ENCODE data around the gene ADGRV1.

The ADGRV1 gene

GRCh38 chr5:91026466-91026865 is 467.9 kb downstream of the ADGRV1 start:
- no peak for DNase-seq (ENCODE audit: low read depth)
- in situ Hi-C loops (cut with HindIII; ENCODE audit: low sequenced_read_pairs): loop anchor here (5.0 kb wide), 1 partner anchor 51 kb away; no protein-coding TSS in a partner anchor
- no peak for TF ChIP-seq CTCF (IDR thresholded peaks at IDR 0.05; ENCODE audit: low read depth, low read length, missing control alignments)
- no peak overlapping the region for H3K4me3 ChIP-seq (ENCODE audit: low read depth, low read length)

- in situ Hi-C loops (cut with HindIII; ENCODE audit: low sequenced_read_pairs): loop anchor here (5.0 kb wide), 1 partner anchor 50 kb away; no protein-coding TSS in a partner anchor
- DNase-seq (ENCODE audit: low read depth): no peak
- TF ChIP-seq CTCF (IDR thresholded peaks at IDR 0.05; ENCODE audit: low read depth, low read length, missing control alignments): no peak
- H3K4me3 ChIP-seq (ENCODE audit: low read depth, low read length): no peak overlapping the region
Observed at GRCh38 chr5:91027405-91028139, 469.0 kb downstream of the ADGRV1 start.

GRCh38 chr5:91028499-91028956 is 469.9 kb downstream of the ADGRV1 start:
- DNase-seq (ENCODE audit: low read depth): no peak
- TF ChIP-seq CTCF (IDR thresholded peaks at IDR 0.05; ENCODE audit: low read depth, low read length, missing control alignments): no peak
- in situ Hi-C loops (cut with HindIII; ENCODE audit: low sequenced_read_pairs): loop anchor here (5.0 kb wide), 1 partner anchor 49 kb away; no protein-coding TSS in a partner anchor
- no peak overlapping the region for H3K4me3 ChIP-seq (ENCODE audit: low read depth, low read length)

GRCh38 chr5:91030521-91031401 is 472.2 kb downstream of the ADGRV1 start:
- TF ChIP-seq CTCF (IDR thresholded peaks at IDR 0.05; ENCODE audit: low read depth, low read length, missing control alignments): no peak
- H3K4me3 ChIP-seq (ENCODE audit: low read depth, low read length): no peak overlapping the region
- DNase-seq (ENCODE audit: low read depth): no peak
- in situ Hi-C loops (cut with HindIII; ENCODE audit: low sequenced_read_pairs): no loop called here

- no peak for DNase-seq (ENCODE audit: low read depth)
- in situ Hi-C loops (cut with HindIII; ENCODE audit: low sequenced_read_pairs): no loop called here
Observed at GRCh38 chr5:91031402-91031752, 472.8 kb downstream of the ADGRV1 start.

More at GRCh38 chr5:91031402-91031752, 472.8 kb downstream of the ADGRV1 start:
- no peak for TF ChIP-seq CTCF (IDR thresholded peaks at IDR 0.05; ENCODE audit: low read depth, low read length, missing control alignments)
- no peak overlapping the region for H3K4me3 ChIP-seq (ENCODE audit: low read depth, low read length)

Data from astrocyte of the cerebellum (primary cell).